Gastroesophageal sphincter (tissue), 4 donors: ENCODE results near the gene CNTNAP2. TPM values are rescaled to one million over a fixed set of nuclear protein-coding genes. Genes with fewer than 3 reads are reported as not detected.

ENCODE experiments used
- ATAC-seq: fragments of 150-250 bp; one replicate; pipeline ENCODE4 v1.9.1; 2016; ENCODE audit warnings: mild to moderate bottlenecking, moderate library complexity
- H3K27ac ChIP-seq, 4 donors: fragments of 200-600 bp; sonication (generic) in 3 of 4; 1 replicate in 3 of 4; 2 replicates in 1 of 4; pipeline ENCODE4 v1.5.1; 2016 to 2019
- H3K27me3 ChIP-seq: fragments of 200-600 bp; sonication (generic); one replicate; pipeline ENCODE4 v1.5.1; 2019
- H3K36me3 ChIP-seq, 2 donors: fragments of 200-600 bp; sonication (generic); one replicate each; pipeline ENCODE4 v1.5.1; 2019; ENCODE audit warnings: control low read depth in 1 of 2
- H3K4me1 ChIP-seq, 3 donors: fragments of 200-600 bp; sonication (generic); 1 replicate in 2 of 3; 2 replicates in 1 of 3; pipeline ENCODE4 v1.5.1; 2016 to 2019; ENCODE audit warnings: control low read depth in 2 of 3
- H3K4me3 ChIP-seq, 2 donors: fragments of 200-600 bp; sonication (generic); one replicate each; pipeline ENCODE4 v1.5.1; 2019; ENCODE audit warnings: mild to moderate bottlenecking in 1 of 2, moderate library complexity in 1 of 2
- H3K9me3 ChIP-seq, 3 donors: fragments of 200-600 bp; sonication (generic); one replicate each; pipeline ENCODE4 v1.5.1; 2017 to 2019; ENCODE audit warnings: control low read depth in 2 of 3
- EP300 ChIP-seq: sonication (generic); formaldehyde crosslinking; IDR thresholded peaks from one replicate; pipeline ENCODE4 v1.6.1; 2017; ENCODE audit warnings: antibody characterized with exemption, mild to moderate bottlenecking
- POLR2A ChIP-seq, 2 donors: fragments of 450-650 bp; IDR thresholded peaks; one replicate each; pipeline ENCODE4 v1.6.1; 2017; ENCODE audit warnings: antibody characterized with exemption in 2 of 2, mild to moderate bottlenecking in 2 of 2, moderate library complexity in 1 of 2
- POLR2AphosphoS5 ChIP-seq: sonication (generic); formaldehyde crosslinking; IDR thresholded peaks from one replicate; pipeline ENCODE4 v1.6.1; 2017; ENCODE audit warnings: antibody characterized with exemption
- WGBS, 2 donors: methylation state at CpG; one replicate each; pipeline ENCODE4 v1.1.5; 2018; ENCODE audit warnings: low coverage in 1 of 2; 5-methylcytosine and 5-hydroxymethylcytosine counted together
- total RNA-seq, 4 donors: library from RNA; depleted of rRNA; stranded (reverse); fragments of >200 nt; gene quantifications; one replicate each; pipeline ENCODE4 v1.1.0, GENCODE V29; 2016
- TF ChIP-seq, protein P1 (sequence below), 4 experiments: fragments of 200-600 bp in 2 of 4; fragments of 450-650 bp in 2 of 4; sonication (generic) in 1 of 4; IDR thresholded peaks; one replicate each; pipeline ENCODE4 v1.5.1; 2017 to 2019; ENCODE audit warnings: antibody characterized with exemption in 4 of 4, mild to moderate bottlenecking in 2 of 4, moderate library complexity in 2 of 4

The CNTNAP2 gene
- total RNA-seq, 4 donors from 2014 or later: 1.5 to 8.9 (median 3.2) TPM

DNA sequence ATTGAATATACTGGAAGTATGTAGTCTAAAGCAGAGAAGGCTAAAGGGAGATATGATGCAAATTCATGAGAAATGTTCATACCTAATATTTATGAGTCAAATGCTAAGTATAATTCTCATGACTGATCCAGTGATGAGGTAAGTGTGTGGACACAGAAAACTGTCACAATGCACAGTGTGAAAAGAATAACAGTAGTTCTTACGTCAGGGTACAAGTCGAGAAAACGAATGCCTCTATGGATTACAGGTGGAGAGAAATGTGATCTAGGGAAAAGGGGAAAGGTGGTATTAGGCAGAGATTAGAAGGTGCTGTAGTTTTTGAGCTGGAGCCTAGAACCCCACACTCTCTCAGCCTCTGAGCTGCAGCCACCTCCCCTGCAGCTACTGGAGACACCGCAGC is 542.0 kb downstream of the CNTNAP2 start:
- TF ChIP-seq POLR2A (IDR thresholded peaks at IDR 0.05): no peak
- no peak for TF ChIP-seq POLR2AphosphoS5
- TF ChIP-seq, protein P1, sequence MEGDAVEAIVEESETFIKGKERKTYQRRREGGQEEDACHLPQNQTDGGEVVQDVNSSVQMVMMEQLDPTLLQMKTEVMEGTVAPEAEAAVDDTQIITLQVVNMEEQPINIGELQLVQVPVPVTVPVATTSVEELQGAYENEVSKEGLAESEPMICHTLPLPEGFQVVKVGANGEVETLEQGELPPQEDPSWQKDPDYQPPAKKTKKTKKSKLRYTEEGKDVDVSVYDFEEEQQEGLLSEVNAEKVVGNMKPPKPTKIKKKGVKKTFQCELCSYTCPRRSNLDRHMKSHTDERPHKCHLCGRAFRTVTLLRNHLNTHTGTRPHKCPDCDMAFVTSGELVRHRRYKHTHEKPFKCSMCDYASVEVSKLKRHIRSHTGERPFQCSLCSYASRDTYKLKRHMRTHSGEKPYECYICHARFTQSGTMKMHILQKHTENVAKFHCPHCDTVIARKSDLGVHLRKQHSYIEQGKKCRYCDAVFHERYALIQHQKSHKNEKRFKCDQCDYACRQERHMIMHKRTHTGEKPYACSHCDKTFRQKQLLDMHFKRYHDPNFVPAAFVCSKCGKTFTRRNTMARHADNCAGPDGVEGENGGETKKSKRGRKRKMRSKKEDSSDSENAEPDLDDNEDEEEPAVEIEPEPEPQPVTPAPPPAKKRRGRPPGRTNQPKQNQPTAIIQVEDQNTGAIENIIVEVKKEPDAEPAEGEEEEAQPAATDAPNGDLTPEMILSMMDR (IDR thresholded peaks at IDR 0.05): no peak
- TF ChIP-seq EP300: no peak
- Histone ChIP-seq H3K9me3 (no peaks in the 10 kb centered on the region), H3K27ac (no peak overlapping the region), H3K36me3 (no peaks in the 10 kb centered on the region), H3K4me1 (no peaks in the 10 kb centered on the region), H3K4me3 (no peak overlapping the region), H3K27me3 (no peaks in the 10 kb centered on the region)
- 61 to 79% methylated on average over 3 to 4 of the region's 4 CpGs for WGBS, 2 donors
- ATAC-seq: no peak

DNA sequence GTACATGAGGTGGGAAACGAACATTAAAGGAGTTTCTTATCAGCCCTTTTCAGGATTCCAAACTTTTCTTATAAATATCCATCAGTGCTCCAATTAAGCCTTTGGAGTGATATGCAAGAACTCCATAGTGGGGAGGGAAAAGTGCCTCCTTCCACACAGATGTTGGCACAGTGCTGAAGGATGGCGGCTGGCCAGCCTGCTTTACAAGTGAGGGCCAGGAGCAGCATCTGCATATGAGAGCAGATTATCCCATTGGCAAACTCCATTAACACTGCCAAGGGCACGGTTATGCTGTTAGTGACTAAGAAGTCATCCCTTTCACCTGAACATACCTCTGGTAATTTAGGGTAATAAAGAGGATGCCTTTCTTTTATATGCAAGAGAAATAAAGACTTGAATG is 543.1 kb downstream of the CNTNAP2 start:
- ATAC-seq: no peak
- H3K9me3 ChIP-seq: no peaks in the 10 kb centered on the region
- no peaks in the 10 kb centered on the region for H3K27me3 ChIP-seq
- no peak overlapping the region for H3K4me3 ChIP-seq
- WGBS, 2 donors: 48 to 78% methylated on average over 2 to 3 of the region's 3 CpGs
- H3K4me1 ChIP-seq: no peaks in the 10 kb centered on the region
- TF ChIP-seq POLR2A (IDR thresholded peaks at IDR 0.05): no peak
- TF ChIP-seq POLR2AphosphoS5: no peak
- no peak for TF ChIP-seq EP300
- TF ChIP-seq, protein P1 (IDR thresholded peaks at IDR 0.05): no peak
- no peaks in the 10 kb centered on the region for H3K36me3 ChIP-seq
- no peak overlapping the region for H3K27ac ChIP-seq

DNA sequence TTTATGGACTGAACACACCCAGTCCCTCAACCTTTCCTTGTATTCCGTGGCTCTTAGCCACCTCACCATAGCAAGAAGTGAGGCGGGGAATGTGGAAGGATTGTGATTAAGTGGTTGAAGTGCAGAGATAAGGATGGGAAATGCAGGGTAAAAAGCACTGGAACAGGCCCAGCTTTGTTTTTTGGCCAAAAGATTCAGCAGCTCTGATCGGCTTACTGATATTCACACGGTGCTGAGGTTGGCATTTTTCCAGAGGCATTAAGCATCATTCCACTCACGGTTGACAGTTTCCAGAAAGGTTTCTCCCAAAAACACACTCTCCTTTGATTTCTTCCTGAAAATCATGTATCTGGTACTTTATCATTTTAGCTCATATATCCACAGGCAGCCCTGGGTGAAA is 544.2 kb downstream of the CNTNAP2 start:
- Histone ChIP-seq H3K4me3 (no peak overlapping the region), H3K9me3 (no peaks in the 10 kb centered on the region), H3K27me3 (no peaks in the 10 kb centered on the region), H3K4me1 (no peaks in the 10 kb centered on the region), H3K36me3 (no peaks in the 10 kb centered on the region), H3K27ac (no peak overlapping the region)
- WGBS, 2 donors: 13 to 25% methylated on average over 5 of the region's 5 CpGs
- TF ChIP-seq EP300 (no peak), POLR2A (IDR thresholded peaks at IDR 0.05) (no peak), POLR2AphosphoS5 (no peak)
- TF ChIP-seq, protein P1 (IDR thresholded peaks at IDR 0.05): no peak
- ATAC-seq: no peak

DNA sequence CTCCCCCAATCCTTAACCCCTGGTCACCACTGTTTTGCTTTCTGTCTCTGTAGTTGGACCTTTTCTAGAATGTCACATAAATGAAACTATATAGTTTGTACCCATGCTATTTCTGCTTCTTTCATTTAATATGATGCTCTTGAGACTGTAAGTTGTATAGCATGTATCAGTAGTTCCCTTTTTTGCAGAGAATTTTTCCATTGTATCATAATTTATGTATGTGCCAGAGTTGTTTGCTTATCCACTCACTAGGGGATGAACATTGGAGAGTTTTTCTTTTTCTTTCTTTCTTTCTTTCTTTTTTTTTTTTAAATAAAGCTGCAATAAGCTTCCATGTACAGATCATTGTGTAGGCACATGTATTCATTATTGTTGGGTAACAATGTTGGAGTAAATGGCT is 544.8 kb downstream of the CNTNAP2 start:
- ATAC-seq: no peak
- TF ChIP-seq POLR2A (IDR thresholded peaks at IDR 0.05) (no peak), POLR2AphosphoS5 (no peak), EP300 (no peak)
- TF ChIP-seq, protein P1 (IDR thresholded peaks at IDR 0.05): no peak
- H3K36me3 ChIP-seq: no peaks in the 10 kb centered on the region
- H3K27ac ChIP-seq: no peak overlapping the region
- no peaks in the 10 kb centered on the region for H3K27me3 ChIP-seq
- H3K9me3 ChIP-seq: peaks cover 0 to 1% (median 0%) of the 10 kb centered on the region in 3 donors
- H3K4me1 ChIP-seq: no peaks in the 10 kb centered on the region
- H3K4me3 ChIP-seq: no peak overlapping the region

DNA sequence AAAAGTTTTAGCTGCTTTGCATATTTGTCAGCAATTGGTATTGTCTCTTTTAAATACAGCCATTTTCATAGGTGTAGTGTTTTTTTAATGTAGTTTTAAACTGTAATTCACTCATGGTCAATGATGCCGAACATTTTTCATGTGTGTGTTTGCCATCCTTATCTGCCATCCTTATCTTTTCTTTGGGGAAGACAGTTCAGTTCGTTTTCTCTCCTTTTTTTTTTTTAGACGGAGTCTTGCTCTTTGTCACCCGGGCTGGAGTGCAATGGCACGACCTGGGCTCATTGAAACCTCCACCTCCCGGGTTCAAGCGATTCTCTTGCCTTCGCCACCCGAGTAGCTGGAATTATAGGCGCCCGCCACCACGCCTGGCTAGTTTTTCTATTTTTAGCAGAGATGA is 545.3 kb downstream of the CNTNAP2 start:
- no peak for ATAC-seq
- Histone ChIP-seq H3K9me3 (peaks cover 0 to 6% (median 0%) of the 10 kb centered on the region in 3 donors), H3K4me1 (no peaks in the 10 kb centered on the region), H3K4me3 (no peak overlapping the region), H3K27me3 (no peaks in the 10 kb centered on the region), H3K27ac (no peak overlapping the region), H3K36me3 (no peaks in the 10 kb centered on the region)
- 51 to 61% methylated on average over 3 to 9 of the region's 12 CpGs for WGBS, 2 donors
- TF ChIP-seq, protein P1 (IDR thresholded peaks at IDR 0.05): no peak
- TF ChIP-seq POLR2AphosphoS5 (no peak), POLR2A (IDR thresholded peaks at IDR 0.05) (no peak), EP300 (no peak)
